ENCODE measurements around the gene RUVBL1.
"Not testable (repeated sequence)": the region's sequence is repeated elsewhere in the genome, so short reads cannot be mapped to it uniquely, and the experiment has no call there.

Gene RUVBL1

GRCh38 chr3:128123538-128124368 lies at the start of gene RUVBL1:
RUVBL1 (minus strand) TSS chr3:128123812; CDS start chr3:128123724, 88 bp downstream.
- peak; percentile 99 for DNase-seq

GRCh38 chr3:128173200-128173599 lies 49.6 kb upstream of the RUVBL1 start:
- no peak for DNase-seq

GRCh38 chr3:128170866-128171516 lies 47.4 kb upstream of the RUVBL1 start:
- DNase-seq = peak; percentile 91

- no peak for DNase-seq
These were observed 45.2 kb upstream of the RUVBL1 start for GRCh38 chr3:128168836-128169235.

GRCh38 chr3:128167973-128168674 lies 44.5 kb upstream of the RUVBL1 start:
- no peak for DNase-seq

GRCh38 chr3:128167646-128167972 lies 44.0 kb upstream of the RUVBL1 start:
- no peak for DNase-seq

GRCh38 chr3:128166971-128167453 lies 43.4 kb upstream of the RUVBL1 start:
- no peak for DNase-seq

GRCh38 chr3:128163432-128163831 lies 39.8 kb upstream of the RUVBL1 start:
- no peak for DNase-seq

GRCh38 chr3:128160661-128161060 lies 37.0 kb upstream of the RUVBL1 start:
- no peak for DNase-seq

- no peak for DNase-seq
These were observed 32.2 kb upstream of the RUVBL1 start for GRCh38 chr3:128155616-128156360.

GRCh38 chr3:128154354-128154753 lies 30.7 kb upstream of the RUVBL1 start:
- DNase-seq = not testable (repeated sequence)

- peak; percentile 86 for DNase-seq
These were observed 29.8 kb upstream of the RUVBL1 start, which contains the start of gene EEFSEC for GRCh38 chr3:128153156-128154041. EEFSEC (plus strand) TSS chr3:128153481; CDS start chr3:128153508, 27 bp downstream.

- DNase-seq = no peak
These were observed 29.0 kb upstream of the RUVBL1 start for GRCh38 chr3:128152419-128153155.

- DNase-seq = no peak
These were observed 28.2 kb upstream of the RUVBL1 start for GRCh38 chr3:128151758-128152274.

GRCh38 chr3:128149650-128150049 lies 26.0 kb upstream of the RUVBL1 start:
- DNase-seq = no peak

GRCh38 chr3:128146201-128146600 lies 22.6 kb upstream of the RUVBL1 start:
- DNase-seq = no peak

- peak; percentile 40 for DNase-seq
These were observed 21.7 kb upstream of the RUVBL1 start for GRCh38 chr3:128145279-128145678.

- DNase-seq = peak; percentile 42
These were observed 21.0 kb upstream of the RUVBL1 start for GRCh38 chr3:128144512-128145187.

GRCh38 chr3:128143496-128143895 lies 19.9 kb upstream of the RUVBL1 start:
- DNase-seq = peak; percentile 35

- peak; percentile 74 for DNase-seq
These were observed 9.8 kb upstream of the RUVBL1 start for GRCh38 chr3:128133273-128133883.

Data from islet precursor cell (in vitro differentiated cells).